ELF-1 (cell line): ENCODE results near the gene CHCHD6.
A peak's percentile ranks its signal among the peaks of the same experiment; 100 is the strongest.

ENCODE experiments used
- DNase-seq: peaks from one replicate; pipeline ENCODE4 v3.0.0-alpha.2; 2016; ENCODE audit warnings: low read depth, low spot score

CHCHD6 gene

GRCh38 chr3:126894475-126894874 lies 190.4 kb downstream of the CHCHD6 start:
- no peak for DNase-seq

GRCh38 chr3:126895178-126896066 lies 191.4 kb downstream of the CHCHD6 start:
- DNase-seq: no peak

- no peak for DNase-seq
These were observed 192.0 kb downstream of the CHCHD6 start for GRCh38 chr3:126896067-126896441.

- DNase-seq: no peak
These were observed 192.9 kb downstream of the CHCHD6 start for GRCh38 chr3:126896968-126897367.

- no peak for DNase-seq
These were observed 193.9 kb downstream of the CHCHD6 start for GRCh38 chr3:126897943-126898342.

- DNase-seq: no peak
These were observed 197.0 kb downstream of the CHCHD6 start for GRCh38 chr3:126900859-126901540.

GRCh38 chr3:126901631-126902030 lies 197.6 kb downstream of the CHCHD6 start:
- DNase-seq: no peak

- no peak for DNase-seq
These were observed 199.5 kb downstream of the CHCHD6 start for GRCh38 chr3:126903521-126903920.

GRCh38 chr3:126907557-126907956 lies 203.5 kb downstream of the CHCHD6 start:
- DNase-seq: no peak

GRCh38 chr3:126908752-126909275 lies 204.8 kb downstream of the CHCHD6 start:
- DNase-seq: peak; percentile 53

GRCh38 chr3:126910231-126910630 lies 206.2 kb downstream of the CHCHD6 start:
- no peak for DNase-seq

GRCh38 chr3:126911162-126912026 lies 207.4 kb downstream of the CHCHD6 start:
- peak; percentile 65 for DNase-seq

- no peak for DNase-seq
These were observed 208.0 kb downstream of the CHCHD6 start for GRCh38 chr3:126912027-126912422.

- DNase-seq: no peak
These were observed 208.6 kb downstream of the CHCHD6 start for GRCh38 chr3:126912491-126913195.

- DNase-seq: no peak
These were observed 209.5 kb downstream of the CHCHD6 start for GRCh38 chr3:126913524-126913923.

GRCh38 chr3:126914226-126914625 lies 210.2 kb downstream of the CHCHD6 start:
- DNase-seq: no peak

- DNase-seq: no peak
These were observed 211.0 kb downstream of the CHCHD6 start for GRCh38 chr3:126915015-126915414.

- no peak for DNase-seq
These were observed 212.5 kb downstream of the CHCHD6 start for GRCh38 chr3:126916546-126916945.

GRCh38 chr3:126917232-126917804 lies 213.3 kb downstream of the CHCHD6 start:
- DNase-seq: no peak

GRCh38 chr3:126918355-126918821 lies 214.3 kb downstream of the CHCHD6 start:
- DNase-seq: no peak
